NCI-H187 (cell line): ENCODE data around the gene RPS4Y1.
"Not testable (repeated sequence)": the region's sequence is repeated elsewhere in the genome, so short reads cannot be mapped to it uniquely, and the experiment has no call there.

Source experiments
- DNase-seq, 2 experiments: peaks; one replicate each; lab custom pipeline; 2025; lab: John Stamatoyannopoulos, UW

RPS4Y1 gene

GRCh38 chrY:2841471-2841893, at the start of gene RPS4Y1:
TSS of gene RPS4Y1 (plus strand) at chrY:2841602. CDS start at chrY:2841625, 23 bp downstream.
- DNase-seq, result no peak

GRCh38 chrY:2796977-2797523, 44.4 kb upstream of the RPS4Y1 start:
- DNase-seq, result no peak

DNA sequence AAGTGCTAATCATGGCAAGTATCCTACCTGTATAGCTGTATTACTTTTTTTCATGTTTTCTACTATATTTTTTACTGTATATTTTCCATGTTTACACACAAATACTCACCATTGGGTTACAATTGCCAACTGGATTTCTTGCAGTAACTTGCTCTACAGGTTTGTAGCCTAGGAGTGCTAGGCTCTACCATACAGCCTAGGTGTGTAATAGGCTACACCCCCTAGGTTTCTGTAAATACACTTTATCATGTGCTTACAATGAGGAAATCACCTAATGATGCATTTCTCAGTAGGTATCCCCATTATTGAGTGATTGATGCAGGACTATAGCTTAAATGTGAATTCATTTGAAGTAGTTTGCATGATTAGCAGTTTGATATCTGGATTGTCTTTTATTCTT, 43.4 kb upstream of the RPS4Y1 start:
- DNase-seq, result no peak

DNA sequence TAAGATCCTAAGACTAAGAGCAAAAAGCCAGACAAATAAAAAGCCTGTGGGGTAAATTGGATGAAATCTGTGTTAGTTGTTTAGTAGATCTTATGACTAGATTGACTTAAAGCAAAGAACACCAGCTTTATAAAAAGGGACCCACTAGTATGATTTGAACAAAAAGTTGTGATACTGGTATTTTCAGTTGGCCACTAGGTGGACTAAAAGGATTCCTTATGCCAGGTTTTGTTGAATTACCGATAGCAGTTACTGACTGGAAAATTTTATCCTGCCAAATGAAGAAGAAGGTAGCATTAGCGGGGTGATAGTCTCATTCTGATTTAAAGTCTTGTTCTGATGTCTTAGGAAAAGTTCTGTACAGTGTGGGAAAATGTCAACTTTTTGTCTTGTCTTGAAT, 41.2 kb upstream of the RPS4Y1 start:
- DNase-seq, result no peak

DNA sequence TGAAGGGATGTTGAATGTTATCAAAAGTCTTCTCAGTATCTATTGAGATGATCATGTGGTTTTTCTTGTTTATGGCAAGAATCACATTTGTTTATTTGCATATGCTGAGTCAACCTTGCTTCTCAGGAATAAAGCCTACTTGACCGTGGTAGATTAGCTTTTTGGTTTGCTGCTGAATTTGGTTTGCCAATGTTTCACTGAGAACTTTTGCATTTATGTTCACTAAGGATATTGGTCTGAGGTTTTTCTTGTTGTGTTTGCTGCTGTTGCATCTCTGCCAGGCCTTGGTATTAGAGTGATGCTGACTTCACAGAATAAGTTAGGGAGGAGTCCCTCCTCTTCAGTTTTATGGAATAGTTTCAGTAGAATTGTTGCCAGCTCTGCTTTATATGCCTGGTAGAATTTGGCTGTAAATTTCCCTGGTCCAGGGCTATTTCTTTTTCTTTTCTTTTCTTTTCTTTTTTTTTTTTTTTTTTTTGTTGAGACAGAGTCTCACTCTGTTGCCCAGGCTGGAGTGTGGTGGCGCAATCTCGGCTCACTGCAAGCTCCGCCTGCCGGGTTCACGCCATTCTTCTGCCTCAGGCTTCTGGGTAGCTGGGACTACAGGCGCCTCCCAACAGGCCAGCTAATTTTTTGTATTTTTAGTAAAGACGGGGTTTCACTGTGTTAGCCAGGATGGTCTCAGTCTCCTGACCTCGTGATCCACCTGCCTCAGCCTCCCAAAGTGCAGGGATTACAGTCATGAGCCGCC, 24.1 kb upstream of the RPS4Y1 start:
- DNase-seq, result not testable (repeated sequence)

- no peak for DNase-seq
Observed at GRCh38 chrY:2824471-2824870, 16.9 kb upstream of the RPS4Y1 start.

GRCh38 chrY:2828497-2828896, 12.9 kb upstream of the RPS4Y1 start:
- DNase-seq, result no peak

- no peak for DNase-seq
Observed at GRCh38 chrY:2835230-2835629, 6.2 kb upstream of the RPS4Y1 start.

- DNase-seq, result no peak
Observed at GRCh38 chrY:2837078-2837477, 4.3 kb upstream of the RPS4Y1 start.

GRCh38 chrY:2837932-2838331, 3.5 kb upstream of the RPS4Y1 start:
- DNase-seq, result no peak

DNA sequence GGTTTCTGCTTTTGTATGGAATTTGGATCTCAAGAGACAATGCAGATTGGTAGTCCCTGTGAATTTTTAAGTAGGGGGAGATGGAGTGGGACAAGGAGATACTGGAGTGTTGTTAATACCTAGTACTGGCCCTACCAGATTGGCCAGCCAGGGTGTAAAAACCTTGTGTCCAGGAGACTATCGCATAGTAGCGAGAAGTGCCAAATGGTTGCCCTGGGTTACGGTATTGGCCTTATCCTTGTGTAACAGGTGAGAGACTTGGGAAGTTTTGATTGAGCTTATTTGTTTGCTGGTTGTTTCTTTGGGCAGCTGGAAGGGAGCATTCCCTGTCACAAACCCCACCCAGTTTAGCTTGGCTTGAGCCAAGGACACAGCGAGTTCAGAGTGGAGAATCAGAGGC, 5.4 kb downstream of the RPS4Y1 start:
- no peak for DNase-seq

DNA sequence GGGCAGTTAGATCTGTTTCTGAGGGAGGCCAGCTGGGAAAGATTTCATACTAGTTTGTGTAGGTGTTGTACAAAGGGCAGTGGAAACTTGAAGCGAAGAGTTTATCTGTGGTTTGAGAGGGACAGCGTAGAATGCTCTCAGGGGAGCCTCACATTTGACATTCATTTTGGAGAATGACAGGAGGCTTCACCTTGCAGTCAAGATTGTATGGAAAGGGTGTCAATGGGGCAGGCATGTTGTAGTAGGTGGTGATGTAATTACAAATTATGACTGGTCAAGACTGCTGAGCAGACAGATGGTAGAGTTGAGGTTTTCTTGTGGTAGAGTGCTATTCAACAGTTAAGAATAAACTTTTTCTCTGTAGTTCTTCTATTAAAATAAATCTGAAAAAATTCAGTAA, 7.0 kb downstream of the RPS4Y1 start:
- no peak for DNase-seq

DNA sequence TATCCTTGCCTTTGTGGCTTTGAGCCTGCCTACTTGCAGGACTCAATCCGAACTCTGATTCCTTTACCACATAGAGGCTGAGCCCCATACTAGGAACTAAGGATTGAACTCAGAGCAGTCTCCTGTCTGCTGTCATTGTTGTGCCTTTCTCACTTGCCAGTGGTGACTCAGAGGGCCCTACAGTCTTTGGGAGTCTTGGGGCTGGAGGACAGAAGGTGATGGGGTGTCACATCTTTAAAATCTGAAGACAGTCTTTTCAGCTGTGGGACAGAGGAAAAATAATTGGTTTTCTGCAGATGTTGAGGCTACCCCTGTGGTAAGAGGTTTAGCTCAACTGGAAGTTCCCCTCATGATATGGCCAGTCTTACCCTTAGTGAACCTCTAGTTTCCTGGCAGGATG, 8.0 kb downstream of the RPS4Y1 start:
- no peak for DNase-seq

GRCh38 chrY:2854145-2854774, 12.9 kb downstream of the RPS4Y1 start:
- no peak for DNase-seq

GRCh38 chrY:2857068-2857467, 15.7 kb downstream of the RPS4Y1 start:
- no peak for DNase-seq

DNA sequence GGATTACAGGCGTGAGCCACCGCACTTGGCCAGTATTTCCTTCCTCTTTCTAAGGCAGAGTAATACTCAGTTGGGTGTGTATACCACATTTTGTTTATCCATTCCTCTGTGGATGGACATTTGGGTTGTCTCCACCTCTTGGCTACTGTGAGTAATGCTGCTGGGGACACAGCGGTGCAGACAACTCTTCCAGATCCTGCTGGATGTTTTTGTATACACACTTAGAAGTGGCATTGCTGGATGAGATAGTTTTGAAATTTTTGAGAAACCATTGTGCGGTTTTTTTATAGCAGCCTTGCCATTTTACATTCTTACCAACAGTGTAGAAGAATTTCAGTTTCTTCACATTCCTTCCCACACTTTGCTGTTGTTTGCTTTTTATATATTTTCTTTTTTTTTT, 16.3 kb downstream of the RPS4Y1 start:
- DNase-seq, result no peak

GRCh38 chrY:2859782-2860181, 18.4 kb downstream of the RPS4Y1 start:
- DNase-seq, result no peak

DNA sequence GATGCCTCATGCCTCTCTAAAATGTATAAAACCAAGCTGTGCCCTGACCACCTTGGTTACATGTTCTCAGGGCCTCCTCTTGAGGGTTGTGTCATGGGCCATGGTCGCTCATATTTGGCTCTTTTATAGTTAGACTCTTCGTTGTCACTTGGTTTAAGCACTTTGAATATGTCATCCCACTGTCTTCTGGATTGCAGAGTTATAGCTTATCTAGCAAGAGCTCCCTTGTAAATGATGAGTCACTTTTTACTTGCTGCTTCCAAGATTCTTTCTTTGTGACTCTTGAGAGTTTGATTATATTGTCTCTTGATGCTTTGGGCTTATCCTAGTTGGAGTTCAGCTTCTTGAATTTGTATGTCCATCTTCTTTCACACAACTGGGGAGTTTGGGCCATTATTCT, 19.1 kb downstream of the RPS4Y1 start:
- DNase-seq, result no peak

DNA sequence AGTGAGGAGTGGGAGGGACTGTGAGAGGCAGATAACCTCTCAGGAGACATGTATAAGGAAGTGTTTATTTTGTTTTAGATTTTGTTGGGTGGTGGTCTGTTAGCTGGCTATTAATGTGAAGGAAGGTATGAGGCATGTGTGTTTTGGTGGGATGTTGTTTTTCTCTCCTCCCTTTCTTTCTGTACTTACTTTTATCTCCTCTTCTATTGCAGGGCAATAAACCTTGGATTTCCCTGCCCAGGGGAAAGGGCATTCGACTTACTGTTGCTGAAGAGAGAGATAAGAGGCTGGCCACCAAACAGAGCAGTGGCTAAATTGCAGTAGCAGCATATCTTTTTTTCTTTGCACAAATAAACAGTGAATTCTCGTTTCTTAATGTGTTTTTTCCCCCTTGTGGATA, 25.2 kb downstream of the RPS4Y1 start:
- DNase-seq, result no peak

GRCh38 chrY:2867469-2867868, 26.1 kb downstream of the RPS4Y1 start:
- no peak for DNase-seq

GRCh38 chrY:2868035-2868607, 26.7 kb downstream of the RPS4Y1 start:
- no peak for DNase-seq

GRCh38 chrY:2872234-2872633, 30.8 kb downstream of the RPS4Y1 start:
- not testable (repeated sequence) for DNase-seq

- no peak for DNase-seq
Observed at GRCh38 chrY:2874211-2874610, 32.8 kb downstream of the RPS4Y1 start.
